Stimulated activated CD4-positive, alpha-beta T cell treated with anti-CD3 and anti-CD28 coated beads, TNF-alpha, amount 100 ng/mL, for 48 hours (primary cell): ENCODE results near the gene ZNF823.
"Not testable (repeated sequence)": the region's sequence is repeated elsewhere in the genome, so short reads cannot be mapped to it uniquely, and the experiment has no call there.

ENCODE experiments used
- DNase-seq, 3 donors: peaks; one replicate each; pipeline ENCODE4 v3.0.0-alpha.2; 2020; ENCODE audit warnings: low read depth in 3 of 3

The ZNF823 gene

GRCh38 chr19:11680689-11681302 is 58.0 kb downstream of the ZNF823 start:
- DNase-seq = no peak

GRCh38 chr19:11678504-11678903 is 60.2 kb downstream of the ZNF823 start:
- no peak for DNase-seq

- DNase-seq = not testable (repeated sequence)
Observed at GRCh38 chr19:11676661-11677600, 61.8 kb downstream of the ZNF823 start.

GRCh38 chr19:11675569-11675968 is 63.2 kb downstream of the ZNF823 start:
- no peak for DNase-seq

GRCh38 chr19:11674067-11674492 is 64.7 kb downstream of the ZNF823 start:
- DNase-seq = no peak

- no peak for DNase-seq
Observed at GRCh38 chr19:11673608-11674041, 65.1 kb downstream of the ZNF823 start.
